Ecto neural progenitor cell (in vitro differentiated cells): Measurements from ENCODE around the gene STX7.
A peak's percentile ranks its signal among the peaks of the same experiment; 100 is the strongest.
"Not testable (repeated sequence)": the region's sequence is repeated elsewhere in the genome, so short reads cannot be mapped to it uniquely, and the experiment has no call there.

ENCODE experiments used
- DNase-seq: peaks from one replicate; pipeline ENCODE4 v3.0.0-alpha.2; 2018; ENCODE audit warnings: low spot score

Gene STX7, protein sequence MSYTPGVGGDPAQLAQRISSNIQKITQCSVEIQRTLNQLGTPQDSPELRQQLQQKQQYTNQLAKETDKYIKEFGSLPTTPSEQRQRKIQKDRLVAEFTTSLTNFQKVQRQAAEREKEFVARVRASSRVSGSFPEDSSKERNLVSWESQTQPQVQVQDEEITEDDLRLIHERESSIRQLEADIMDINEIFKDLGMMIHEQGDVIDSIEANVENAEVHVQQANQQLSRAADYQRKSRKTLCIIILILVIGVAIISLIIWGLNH

DNA sequence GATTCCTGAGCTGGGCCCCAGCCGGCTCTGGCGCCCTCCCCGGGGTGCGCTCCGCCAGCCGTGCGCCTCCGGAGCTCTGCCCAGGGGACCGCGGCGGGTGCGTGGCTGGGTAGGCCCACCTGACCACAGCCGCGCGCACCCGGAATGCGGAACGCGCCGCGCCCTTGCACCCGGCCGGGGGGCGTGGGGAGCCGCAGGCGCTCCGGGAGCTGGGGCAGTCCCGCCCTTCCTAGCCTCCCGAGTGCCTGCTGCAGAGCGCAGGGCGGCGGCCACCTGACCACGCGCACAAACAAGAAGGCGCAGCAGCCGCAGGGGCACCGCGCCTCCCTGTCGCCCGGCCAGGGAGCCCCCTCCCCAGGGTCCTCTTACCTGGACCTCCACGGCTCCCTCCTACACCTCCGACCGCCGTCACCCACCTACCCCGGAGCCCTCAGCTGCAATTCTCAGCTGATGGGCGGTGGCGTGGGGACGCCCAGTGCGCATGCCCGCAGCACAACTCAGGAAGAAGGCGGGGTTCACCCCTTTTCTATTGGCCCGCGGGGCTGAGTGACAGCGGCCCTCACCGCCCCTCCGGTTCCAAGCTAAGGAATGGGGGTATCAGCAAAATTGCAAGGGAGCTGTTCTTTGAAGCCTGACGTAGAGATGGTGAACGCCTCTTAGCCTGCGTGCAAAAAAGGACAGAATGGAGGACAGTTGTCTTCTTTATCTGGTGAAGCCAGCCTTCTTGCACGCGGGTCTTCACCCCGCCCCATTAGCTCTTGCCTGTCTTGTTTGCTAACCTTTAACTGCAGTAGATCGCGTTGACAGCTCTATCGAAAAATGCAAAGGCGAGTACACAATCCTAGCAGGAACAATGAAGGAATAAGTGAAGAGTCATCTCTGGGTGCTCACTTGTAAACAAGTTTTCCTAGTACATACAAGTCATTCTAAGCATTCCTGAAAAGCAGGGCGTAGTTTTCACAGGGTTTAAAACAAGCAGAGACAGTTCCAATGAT is at the start of gene STX7:
Gene STX7 (minus strand): TSS at position 479 of the 995 bp plus-strand sequence. CDS start 9,586 bp downstream, outside the sequence.
- DNase-seq: peak; percentile 93

- not testable (repeated sequence) for DNase-seq
Measured at GRCh38 chr6:132560087-132560486, 47.2 kb upstream of the STX7 start.

GRCh38 chr6:132552372-132552771 is 39.5 kb upstream of the STX7 start, which contains the start of gene TAAR8:
Gene TAAR8, plus strand, starts transcription at chr6:132552672. Its CDS starts 21 bp downstream, at chr6:132552693.
- no peak for DNase-seq

DNA sequence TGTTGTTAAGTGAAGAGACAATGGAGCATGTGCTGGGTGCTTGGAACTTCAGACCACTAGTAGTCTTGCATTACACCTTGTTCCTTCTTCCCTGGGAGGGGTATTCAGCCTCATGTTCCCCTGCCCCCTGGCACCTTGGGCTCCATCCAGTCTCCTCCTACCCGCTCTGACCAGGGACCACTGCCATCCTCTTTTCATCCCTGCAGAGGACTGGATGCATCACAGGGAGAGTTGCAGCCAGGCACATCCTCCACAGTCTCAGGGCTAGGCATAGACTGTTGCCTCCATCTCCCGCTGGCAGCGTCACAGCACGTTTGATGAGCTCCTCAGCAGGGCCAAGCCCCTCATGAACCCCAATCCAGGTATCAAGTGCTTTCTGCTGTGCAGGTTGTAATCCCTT is 38.3 kb upstream of the STX7 start:
- no peak for DNase-seq

DNA sequence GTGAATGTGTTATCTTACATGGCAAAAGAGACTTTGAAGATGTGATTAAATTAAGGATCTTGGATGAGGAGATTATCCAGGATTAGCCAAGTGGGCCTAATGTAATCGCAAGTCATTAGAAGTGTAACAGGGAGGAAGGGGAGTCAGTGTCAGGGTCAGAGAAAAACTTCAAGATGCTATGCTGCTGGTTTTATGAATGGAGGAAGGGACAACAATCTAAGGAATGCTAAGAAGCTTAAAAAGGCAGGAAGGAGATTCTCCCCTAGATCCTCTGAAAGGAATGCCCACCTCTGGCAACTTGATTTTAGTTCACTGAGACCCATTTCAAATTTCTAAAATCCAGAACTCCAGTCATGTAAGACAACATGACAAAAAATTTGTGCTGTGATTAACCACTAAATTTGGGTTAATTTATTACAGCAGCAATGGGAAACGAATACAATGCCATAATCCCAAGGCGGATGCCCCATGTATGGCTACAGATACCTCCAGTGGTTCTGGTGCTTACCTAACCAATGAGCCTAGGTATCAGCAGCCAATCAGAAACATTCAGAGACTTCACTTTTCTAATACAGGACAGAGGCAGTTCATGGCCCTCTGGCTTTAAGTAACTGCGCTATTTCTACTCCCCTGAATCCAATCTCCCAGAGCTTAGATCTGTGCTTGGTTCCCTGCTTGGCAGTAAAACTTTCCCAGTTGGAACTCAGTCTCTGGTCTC is 36.0 kb upstream of the STX7 start:
- DNase-seq: no peak

DNA sequence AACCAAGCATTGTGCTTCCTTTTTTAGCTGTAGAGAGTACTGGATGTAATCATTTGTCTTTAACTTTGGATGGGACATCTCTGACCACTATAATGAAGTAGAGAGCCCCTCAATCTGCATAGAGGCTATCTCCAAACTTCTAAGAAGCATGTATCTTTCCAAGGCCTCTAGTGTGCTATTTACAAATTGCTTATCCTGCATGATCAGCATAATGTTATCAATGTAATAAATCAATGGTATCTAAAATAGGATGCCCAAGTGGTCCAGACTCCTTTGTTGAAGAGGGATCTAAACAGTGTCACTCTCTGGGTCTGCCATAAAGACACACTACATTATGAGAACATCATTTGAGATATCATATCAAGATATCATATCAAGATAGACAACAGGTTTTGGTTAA is 31.9 kb upstream of the STX7 start:
- no peak for DNase-seq

- no peak for DNase-seq
Measured at GRCh38 chr6:132537977-132538376, 25.1 kb upstream of the STX7 start, which contains the start of gene TAAR9. Gene TAAR9, plus strand, starts transcription at chr6:132538277. Its CDS starts 13 bp downstream, at chr6:132538290.

DNA sequence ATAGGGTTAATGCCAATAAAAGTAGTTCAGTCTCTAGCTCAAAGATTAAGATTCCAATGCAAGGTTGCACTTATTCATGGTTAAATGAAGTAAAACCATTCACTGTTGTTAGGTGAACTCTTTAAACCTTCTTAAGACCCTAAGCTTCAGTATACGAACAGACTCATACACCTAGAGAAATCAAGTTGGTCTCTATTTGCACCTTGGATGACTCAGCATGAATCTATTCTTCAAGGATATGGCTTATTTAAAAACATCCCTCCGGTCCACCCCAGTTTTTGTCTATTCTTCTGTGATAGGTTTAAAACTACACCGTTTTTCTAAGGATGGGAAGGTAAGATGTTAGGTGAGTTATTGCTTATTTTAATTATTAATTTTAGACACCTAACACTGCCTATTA is 24.2 kb upstream of the STX7 start:
- no peak for DNase-seq

GRCh38 chr6:132534546-132534945 is 21.6 kb upstream of the STX7 start:
- not testable (repeated sequence) for DNase-seq

DNA sequence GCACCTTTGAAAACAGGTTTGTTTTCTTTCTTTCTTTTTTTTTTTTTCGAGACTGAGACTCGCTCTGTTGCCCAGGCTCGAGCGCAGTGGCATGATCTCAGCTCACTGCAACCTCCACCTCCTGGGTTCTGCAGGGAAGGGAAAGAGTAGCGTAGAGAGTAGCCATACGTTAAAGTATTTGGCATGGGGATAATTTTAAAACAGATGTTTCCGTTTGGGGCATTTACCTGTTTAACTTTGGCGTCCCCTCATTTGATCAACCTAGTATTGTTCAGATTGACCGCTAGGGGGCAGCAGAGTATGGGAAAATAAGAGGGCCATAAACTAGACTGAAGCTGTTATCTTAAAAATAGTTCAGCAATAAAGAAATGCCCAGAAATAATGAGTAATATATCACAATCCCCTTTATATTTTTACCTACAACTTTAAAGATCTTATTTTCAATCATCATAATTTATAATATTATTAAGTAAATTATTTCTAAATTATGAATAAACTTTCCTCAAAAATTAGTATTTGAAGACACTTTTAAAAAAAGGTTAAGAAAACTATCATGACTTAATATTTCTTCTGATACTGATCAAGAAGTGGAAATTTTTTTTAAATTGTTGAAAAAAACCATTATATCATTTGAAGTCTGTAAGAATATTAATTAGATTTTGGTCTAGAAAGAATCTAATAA is 17.5 kb upstream of the STX7 start:
- peak; percentile 63 for DNase-seq

GRCh38 chr6:132527791-132528190 is 14.9 kb upstream of the STX7 start:
- no peak for DNase-seq

- no peak for DNase-seq
Measured at GRCh38 chr6:132526461-132526860, 13.5 kb upstream of the STX7 start.

DNA sequence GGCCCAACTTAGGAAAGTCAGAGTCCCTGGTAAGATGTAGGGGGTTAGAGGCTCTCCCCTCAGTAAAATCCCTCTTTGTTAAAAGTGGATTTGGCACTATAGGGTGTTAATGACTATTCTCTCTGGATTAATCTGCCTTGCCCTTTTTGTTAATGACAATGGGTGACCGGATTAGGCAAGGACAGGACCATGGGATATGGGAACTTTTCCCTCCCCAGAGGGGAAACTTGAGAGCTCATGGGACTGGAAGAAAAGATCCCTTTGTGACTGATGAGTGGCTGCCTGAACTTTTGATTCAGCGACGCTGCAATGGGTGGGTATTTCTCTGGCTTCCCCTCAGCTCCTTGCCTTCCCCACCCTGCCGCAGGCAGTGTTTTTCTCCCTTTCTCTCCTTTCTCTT is 12.9 kb upstream of the STX7 start:
- DNase-seq: no peak

DNA sequence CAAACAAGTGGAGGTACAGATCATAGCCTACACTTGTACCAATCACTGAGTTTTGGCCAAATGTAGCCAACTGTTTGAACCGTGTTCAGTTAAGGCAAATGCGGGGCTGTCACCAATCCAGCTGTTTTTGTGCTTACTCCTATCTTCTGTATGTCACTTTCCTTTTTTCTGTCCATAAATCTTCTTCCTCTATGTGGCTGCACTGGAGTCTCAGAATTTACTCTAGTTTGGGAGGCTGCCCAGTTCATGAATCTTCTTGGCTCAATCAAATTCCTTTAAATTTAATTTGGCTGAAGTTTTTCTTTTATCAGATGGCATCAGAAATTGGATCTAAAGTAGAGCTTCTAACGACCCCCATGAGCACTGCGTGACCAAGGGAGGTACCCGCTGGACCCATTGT is 11.7 kb upstream of the STX7 start:
- no peak for DNase-seq

DNA sequence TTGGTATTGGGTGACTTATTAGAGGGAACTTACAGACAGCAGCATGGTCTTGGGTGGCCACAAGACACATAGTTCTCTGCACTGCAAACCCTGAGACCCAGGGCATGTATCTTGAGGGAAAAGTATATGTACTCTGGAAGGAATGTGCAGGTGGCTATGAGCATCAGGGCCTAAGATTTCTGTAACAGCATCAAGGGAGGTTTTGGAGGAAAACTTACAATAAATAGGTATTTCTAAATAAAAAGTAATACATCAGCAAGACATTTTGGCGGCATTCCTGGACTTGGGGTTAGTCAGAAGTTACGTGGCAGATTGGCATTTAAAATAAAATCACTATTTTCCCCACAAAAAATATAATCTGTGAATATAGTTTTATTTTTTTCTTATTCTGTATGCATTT is 8.0 kb upstream of the STX7 start:
- no peak for DNase-seq

DNA sequence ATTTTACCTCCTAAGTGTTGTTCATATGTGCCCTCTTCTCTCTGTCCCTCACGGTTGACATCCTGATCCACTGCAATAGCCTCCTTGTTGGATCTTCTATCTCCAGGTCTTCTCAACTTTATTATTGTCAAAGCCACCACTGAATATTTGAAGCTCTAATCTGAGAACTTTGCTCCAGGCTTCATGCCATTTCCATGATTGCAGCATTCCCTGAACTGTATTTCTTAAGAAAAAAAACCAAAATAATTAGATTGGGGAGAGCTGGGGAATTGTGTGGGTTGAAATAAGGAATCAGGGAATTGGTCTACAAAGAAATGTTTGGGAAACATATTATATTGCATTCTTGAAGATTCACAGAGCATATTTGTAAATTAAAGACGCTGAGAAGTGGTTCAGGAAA is 2.5 kb upstream of the STX7 start:
- no peak for DNase-seq

- DNase-seq: no peak
Measured at GRCh38 chr6:132513831-132514545, 1.1 kb upstream of the STX7 start.

- DNase-seq: no peak
Measured at GRCh38 chr6:132512342-132512637, 626 bp downstream of the STX7 start.

- DNase-seq: no peak
Measured at GRCh38 chr6:132511831-132512220, 1.1 kb downstream of the STX7 start.

DNA sequence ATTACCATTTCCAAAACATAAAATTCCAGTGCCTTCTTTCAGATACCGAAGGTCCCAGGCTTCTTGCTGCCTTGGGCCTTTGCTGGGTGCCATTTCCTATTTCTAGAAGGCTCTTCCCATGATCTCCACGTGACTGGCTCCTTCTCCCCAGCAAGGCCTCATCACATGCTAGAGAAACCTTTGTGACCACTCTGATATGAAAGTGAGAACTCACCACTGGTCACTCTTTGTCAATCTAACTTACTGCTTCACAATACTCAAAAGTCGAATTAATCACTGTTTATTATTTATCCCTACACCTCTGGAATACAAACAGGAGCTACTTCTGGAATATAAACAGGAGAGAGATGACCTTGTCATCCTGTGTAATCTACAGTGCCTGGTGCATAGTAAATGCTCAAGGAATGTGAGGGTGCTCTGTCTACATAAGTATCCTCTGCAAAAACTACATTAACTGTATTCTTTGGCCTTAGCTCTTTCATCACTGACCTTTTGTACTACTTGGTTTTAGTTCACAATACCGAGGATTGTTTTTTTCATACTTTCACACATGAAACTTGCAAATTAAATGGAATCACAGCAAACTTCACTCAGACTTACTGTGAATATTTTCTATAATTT is 1.6 kb downstream of the STX7 start:
- DNase-seq: no peak
